Measurements from ENCODE around the gene ANKRD28.
"Not testable (repeated sequence)": the region's sequence is repeated elsewhere in the genome, so short reads cannot be mapped to it uniquely, and the experiment has no call there.

- TF ChIP-seq EZH2phosphoT487 (IDR thresholded peaks at IDR 0.05; ENCODE audit: borderline replicate concordance, low read depth, low read length): not testable (repeated sequence)
- TF ChIP-seq, protein P1, sequence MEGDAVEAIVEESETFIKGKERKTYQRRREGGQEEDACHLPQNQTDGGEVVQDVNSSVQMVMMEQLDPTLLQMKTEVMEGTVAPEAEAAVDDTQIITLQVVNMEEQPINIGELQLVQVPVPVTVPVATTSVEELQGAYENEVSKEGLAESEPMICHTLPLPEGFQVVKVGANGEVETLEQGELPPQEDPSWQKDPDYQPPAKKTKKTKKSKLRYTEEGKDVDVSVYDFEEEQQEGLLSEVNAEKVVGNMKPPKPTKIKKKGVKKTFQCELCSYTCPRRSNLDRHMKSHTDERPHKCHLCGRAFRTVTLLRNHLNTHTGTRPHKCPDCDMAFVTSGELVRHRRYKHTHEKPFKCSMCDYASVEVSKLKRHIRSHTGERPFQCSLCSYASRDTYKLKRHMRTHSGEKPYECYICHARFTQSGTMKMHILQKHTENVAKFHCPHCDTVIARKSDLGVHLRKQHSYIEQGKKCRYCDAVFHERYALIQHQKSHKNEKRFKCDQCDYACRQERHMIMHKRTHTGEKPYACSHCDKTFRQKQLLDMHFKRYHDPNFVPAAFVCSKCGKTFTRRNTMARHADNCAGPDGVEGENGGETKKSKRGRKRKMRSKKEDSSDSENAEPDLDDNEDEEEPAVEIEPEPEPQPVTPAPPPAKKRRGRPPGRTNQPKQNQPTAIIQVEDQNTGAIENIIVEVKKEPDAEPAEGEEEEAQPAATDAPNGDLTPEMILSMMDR (conservative IDR thresholded peaks at IDR 0.05; ENCODE audit: low read length): not testable (repeated sequence)
These were observed 55.5 kb downstream of the ANKRD28 start for GRCh38 chr3:15742236-15742635.
